HepG2 (cell line): Measurements from ENCODE around the gene HOXA6. TPM values are rescaled to one million over a fixed set of nuclear protein-coding genes. Genes with fewer than 3 reads are reported as not detected.

Experiments
- CHD2 ChIP-seq: IDR thresholded peaks from 2 replicates; pipeline ENCODE4 v1.6.1; 2011; ENCODE audit warnings: low read depth, low read length, improper control_type of control experiment
- GTF2F1 ChIP-seq: fragments of 150-350 bp; IDR thresholded peaks from 2 replicates; pipeline ENCODE4 v1.6.1; 2014; ENCODE audit warnings: low read length
- HNRNPH1 ChIP-seq: fragments of 200-400 bp; formaldehyde crosslinking; optimal IDR thresholded peaks from 2 replicates; pipeline ENCODE3; 2017; ENCODE audit warnings: mild to moderate bottlenecking, low read depth, low read length
- HNRNPUL1 ChIP-seq: fragments of 200-400 bp; formaldehyde crosslinking; IDR thresholded peaks from 2 replicates; pipeline ENCODE4 v1.6.1; 2017; ENCODE audit warnings: low read depth, mild to moderate bottlenecking, low read length, moderate library complexity
- KDM3A ChIP-seq: IDR thresholded peaks from 2 replicates; pipeline ENCODE4 v1.6.1; 2018; ENCODE audit warnings: low read depth, missing compliant biosample characterization
- KLF13 ChIP-seq: sonication (generic); formaldehyde crosslinking; IDR thresholded peaks from 2 replicates; pipeline ENCODE4 v1.4.0; 2020; ENCODE audit warnings: mild to moderate bottlenecking, missing genetic modification reagents
- MXD1 ChIP-seq: sonication (generic); formaldehyde crosslinking; IDR thresholded peaks from 2 replicates; pipeline ENCODE4 v1.4.0; 2020; ENCODE audit warnings: mild to moderate bottlenecking, missing genetic modification reagents
- NFE2L1 ChIP-seq: sonication (generic); formaldehyde crosslinking; IDR thresholded peaks from 2 replicates; pipeline ENCODE4 v1.4.0; 2020; ENCODE audit warnings: missing genetic modification reagents, mild to moderate bottlenecking, borderline replicate concordance
- RAD21 ChIP-seq: fragments of 450-650 bp; formaldehyde crosslinking; IDR thresholded peaks from 2 replicates; pipeline ENCODE4 v1.5.0; 2020; ENCODE audit warnings: mild to moderate bottlenecking
- SP5 ChIP-seq: IDR thresholded peaks from 2 replicates; pipeline ENCODE4 v1.6.1; 2016; ENCODE audit warnings: low read depth, borderline replicate concordance
- THAP11 ChIP-seq: IDR thresholded peaks from 2 replicates; pipeline ENCODE4 v1.6.1; 2016; ENCODE audit warnings: missing biosample characterization, missing genetic modification reagents
- U2AF1 ChIP-seq: fragments of 200-400 bp; formaldehyde crosslinking; optimal IDR thresholded peaks from 2 replicates; pipeline ENCODE3; 2017; ENCODE audit warnings: mild to moderate bottlenecking, low read depth, low read length
- ZBTB34 ChIP-seq: sonication (generic); formaldehyde crosslinking; IDR thresholded peaks from 2 replicates; pipeline ENCODE4 v1.8.0; 2022; ENCODE audit warnings: mild to moderate bottlenecking, missing genetic modification reagents
- ZBTB44 ChIP-seq: sonication (generic); formaldehyde crosslinking; IDR thresholded peaks from 2 replicates; pipeline ENCODE4 v1.4.0; 2020; ENCODE audit warnings: missing genetic modification reagents
- ZNF281 ChIP-seq: sonication (generic); formaldehyde crosslinking; IDR thresholded peaks from 2 replicates; pipeline ENCODE4 v1.4.0; 2020; ENCODE audit warnings: missing genetic modification reagents, borderline replicate concordance
- ZNF597 ChIP-seq: sonication (generic); formaldehyde crosslinking; IDR thresholded peaks from 2 replicates; pipeline ENCODE4 v1.5.0; 2020; ENCODE audit warnings: missing genetic modification reagents
- ZNF672 ChIP-seq: sonication (generic); formaldehyde crosslinking; IDR thresholded peaks from 2 replicates; pipeline ENCODE4 v1.8.1; 2022; ENCODE audit warnings: missing genetic modification reagents
- ZNF775 ChIP-seq: sonication (generic); formaldehyde crosslinking; IDR thresholded peaks from 2 replicates; pipeline ENCODE4 v1.4.0; 2020; ENCODE audit warnings: missing genetic modification reagents, mild to moderate bottlenecking, moderate library complexity, borderline replicate concordance
- polyA plus RNA-seq, 8 experiments: library from polyadenylated mRNA; depleted of rRNA in 3 of 8; stranded (reverse) in 7 of 8; unstranded in 1 of 8; fragments of >200 nt; fragmentation: Illumina TruSeq in 4 of 8; extraction: Trizol in 4 of 8; gene quantifications; 2 replicates each; pipeline versions ENCODE4 v1.2.1 to v1.2.3, GENCODE V29; 2011 to 2016; ENCODE audit warnings: low read depth in 4 of 8, missing spikeins in 1 of 8, mixed read lengths in 1 of 8; ENCODE audit not compliant: insufficient read depth in 1 of 8
- total RNA-seq, 5 experiments: library from RNA; depleted of rRNA; stranded (reverse); fragments of >200 nt; fragmentation: Illumina TruSeq; extraction: Trizol; gene quantifications; 2 replicates each; pipeline ENCODE4 v1.2.3, GENCODE V29; 2016; ENCODE audit warnings: low read depth in 1 of 5
- TF ChIP-seq, protein P1 (sequence below): sonication (generic); formaldehyde crosslinking; IDR thresholded peaks from 2 replicates; pipeline ENCODE4 v1.4.0; 2020; ENCODE audit warnings: missing genetic modification reagents
- TF ChIP-seq, protein P2 (sequence below): IDR thresholded peaks from 2 replicates; pipeline ENCODE4 v1.6.1; 2016

Gene HOXA6
- total and polyA plus RNA-seq, 2 of the 13 experiments (the other 11 are each of a cell fraction or from before 2014, with no cell fraction given) = 1.3 to 1.5 TPM

GRCh38 chr7:27160546-27161213 lies 13.1 kb upstream of the HOXA6 start (continued):
- TF ChIP-seq CHD2 (no peak), KDM3A (CRISPR knock-in tag) (peak; percentile 90; the same call in 1 of the 2 replicates), ZBTB34 (CRISPR knock-in tag) (no peak), ZNF281 (CRISPR knock-in tag) (no peak), ZNF775 (CRISPR knock-in tag) (no peak), HNRNPH1 (no peak), NFE2L1 (CRISPR knock-in tag) (no peak), KLF13 (CRISPR knock-in tag) (no peak), SP5 (no peak), RAD21 (CRISPR knock-in tag) (peak; percentile 97), U2AF1 (no peak), ZBTB44 (CRISPR knock-in tag) (no peak), ZNF672 (CRISPR knock-in tag) (no peak), HNRNPUL1 (no peak), THAP11 (0 out of 2 replicates have a peak, but pooled peaks have one; percentile 19), MXD1 (no peak), ZNF597 (CRISPR knock-in tag) (no peak), GTF2F1 (no peak)
- TF ChIP-seq, protein P1, sequence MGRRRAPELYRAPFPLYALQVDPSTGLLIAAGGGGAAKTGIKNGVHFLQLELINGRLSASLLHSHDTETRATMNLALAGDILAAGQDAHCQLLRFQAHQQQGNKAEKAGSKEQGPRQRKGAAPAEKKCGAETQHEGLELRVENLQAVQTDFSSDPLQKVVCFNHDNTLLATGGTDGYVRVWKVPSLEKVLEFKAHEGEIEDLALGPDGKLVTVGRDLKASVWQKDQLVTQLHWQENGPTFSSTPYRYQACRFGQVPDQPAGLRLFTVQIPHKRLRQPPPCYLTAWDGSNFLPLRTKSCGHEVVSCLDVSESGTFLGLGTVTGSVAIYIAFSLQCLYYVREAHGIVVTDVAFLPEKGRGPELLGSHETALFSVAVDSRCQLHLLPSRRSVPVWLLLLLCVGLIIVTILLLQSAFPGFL (CRISPR knock-in tag) = no peak
- TF ChIP-seq, protein P2, sequence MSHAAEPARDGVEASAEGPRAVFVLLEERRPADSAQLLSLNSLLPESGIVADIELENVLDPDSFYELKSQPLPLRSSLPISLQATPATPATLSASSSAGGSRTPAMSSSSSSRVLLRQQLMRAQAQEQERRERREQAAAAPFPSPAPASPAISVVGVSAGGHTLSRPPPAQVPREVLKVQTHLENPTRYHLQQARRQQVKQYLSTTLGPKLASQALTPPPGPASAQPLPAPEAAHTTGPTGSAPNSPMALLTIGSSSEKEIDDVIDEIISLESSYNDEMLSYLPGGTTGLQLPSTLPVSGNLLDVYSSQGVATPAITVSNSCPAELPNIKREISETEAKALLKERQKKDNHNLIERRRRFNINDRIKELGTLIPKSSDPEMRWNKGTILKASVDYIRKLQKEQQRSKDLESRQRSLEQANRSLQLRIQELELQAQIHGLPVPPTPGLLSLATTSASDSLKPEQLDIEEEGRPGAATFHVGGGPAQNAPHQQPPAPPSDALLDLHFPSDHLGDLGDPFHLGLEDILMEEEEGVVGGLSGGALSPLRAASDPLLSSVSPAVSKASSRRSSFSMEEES (CRISPR knock-in tag) = no peak
